Measurements from ENCODE around the gene TOR4A.

The TOR4A gene

DNA sequence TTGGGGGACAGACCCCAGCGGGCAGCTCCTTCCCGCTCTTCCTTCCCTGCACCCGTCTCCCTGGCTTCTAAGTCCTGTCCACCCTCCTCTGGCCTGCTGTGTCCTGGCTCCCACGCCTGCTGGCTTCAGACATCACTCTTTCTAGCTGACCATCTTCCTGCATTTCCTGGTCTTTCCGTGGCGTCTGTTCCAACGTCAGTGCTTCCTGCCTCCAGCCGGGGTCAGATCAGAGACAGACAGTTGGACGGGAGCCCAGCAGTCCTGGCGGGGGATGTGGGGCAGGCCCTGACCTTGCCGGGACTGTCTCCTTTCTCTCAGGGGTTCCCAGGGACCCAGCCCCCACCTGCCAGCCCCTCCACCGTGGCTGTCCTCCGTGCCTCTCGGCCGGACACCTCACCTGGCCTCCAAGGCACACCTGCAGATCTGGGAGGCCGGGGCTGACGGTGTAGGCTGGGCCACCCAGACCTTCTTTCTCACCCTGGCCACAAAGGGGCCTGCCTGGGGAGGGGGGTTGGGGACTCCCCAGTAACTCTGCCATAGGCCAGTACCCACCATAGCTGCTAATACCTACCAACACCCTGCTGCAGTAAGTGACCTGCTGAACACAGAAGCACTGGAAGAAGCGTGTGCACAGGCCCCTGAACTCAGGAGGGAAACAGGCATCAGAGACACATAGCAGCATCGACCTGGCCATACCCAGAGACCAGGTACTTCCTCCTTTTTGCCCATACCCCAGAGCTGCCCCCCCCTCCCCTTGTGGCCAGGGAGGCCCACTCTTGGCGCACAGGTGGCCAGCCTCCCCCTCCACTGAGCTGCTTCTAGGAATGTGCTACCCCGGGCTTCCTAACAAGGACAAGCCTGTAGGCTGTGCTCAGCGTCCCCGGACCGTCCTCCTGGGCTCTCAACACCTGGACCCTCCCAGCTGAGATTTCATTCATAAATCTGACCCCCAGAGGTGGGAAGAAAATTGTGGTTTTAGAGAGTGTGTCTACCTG is 19.4 kb downstream of the TOR4A start:
- DNase-seq: no peak

GRCh38 chr9:137297966-137298365 is 20.4 kb downstream of the TOR4A start:
- no peak for DNase-seq

DNA sequence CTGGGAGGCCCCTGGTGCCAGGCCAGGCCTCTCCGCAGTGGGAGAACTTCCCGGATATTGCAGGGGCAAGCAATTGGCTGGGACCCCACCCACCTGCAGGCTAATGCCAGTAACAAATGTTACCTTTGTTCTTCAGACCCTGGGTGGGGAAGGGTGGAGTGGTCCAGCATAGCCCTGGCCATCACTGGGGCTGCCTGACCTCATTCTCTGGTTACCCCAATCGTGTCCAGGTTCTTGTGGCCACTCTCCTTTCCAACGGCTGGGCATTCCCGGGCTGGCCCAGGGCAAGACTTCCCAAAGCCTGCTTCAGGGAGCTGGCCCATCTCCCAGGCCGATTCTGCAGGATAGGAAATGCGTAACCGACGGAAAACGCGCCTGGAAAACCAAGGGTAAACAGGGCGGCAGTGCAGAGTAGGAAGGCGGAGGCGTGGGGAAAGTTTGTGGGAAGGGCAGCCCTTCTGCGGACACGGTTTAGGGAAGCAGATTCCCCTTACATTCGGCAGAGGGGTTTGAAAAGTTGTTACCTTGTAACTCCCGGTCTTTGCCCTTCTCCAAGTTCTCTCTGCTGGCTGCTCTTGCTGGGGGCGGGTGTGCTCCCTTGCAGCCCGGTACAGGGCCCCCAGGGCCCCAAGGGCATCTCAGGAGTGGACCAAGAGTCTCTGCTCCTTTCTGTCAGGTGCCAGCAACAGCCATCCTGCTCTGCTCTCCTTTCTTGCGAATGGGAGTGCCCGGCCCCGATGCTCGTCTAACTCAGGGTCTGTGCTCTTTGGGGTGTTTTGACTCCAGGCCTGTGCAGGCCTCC is 21.1 kb downstream of the TOR4A start:
- no peak for DNase-seq

DNA sequence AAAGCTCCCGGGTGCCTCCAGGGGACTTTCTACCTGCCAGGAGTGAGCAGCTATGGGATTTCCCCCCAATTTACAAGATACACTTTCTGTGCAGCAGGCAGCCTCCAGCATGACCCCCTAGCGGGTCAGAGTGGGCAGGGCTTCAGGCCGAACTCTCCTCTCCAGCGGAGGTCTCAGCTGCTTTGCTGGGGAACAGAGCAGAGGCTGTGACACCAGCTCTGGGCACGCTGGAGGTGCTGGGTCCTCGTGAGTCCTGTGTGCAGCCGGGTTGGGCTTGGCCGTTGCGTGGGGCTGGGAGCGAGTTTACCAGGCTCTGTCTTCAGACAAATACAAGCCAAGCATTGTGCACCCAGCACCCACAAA is 21.7 kb downstream of the TOR4A start:
- DNase-seq: no peak

GRCh38 chr9:137299938-137300337 is 22.4 kb downstream of the TOR4A start:
- DNase-seq: no peak

- DNase-seq: no peak
Measured at GRCh38 chr9:137300567-137301080, 23.1 kb downstream of the TOR4A start.

DNA sequence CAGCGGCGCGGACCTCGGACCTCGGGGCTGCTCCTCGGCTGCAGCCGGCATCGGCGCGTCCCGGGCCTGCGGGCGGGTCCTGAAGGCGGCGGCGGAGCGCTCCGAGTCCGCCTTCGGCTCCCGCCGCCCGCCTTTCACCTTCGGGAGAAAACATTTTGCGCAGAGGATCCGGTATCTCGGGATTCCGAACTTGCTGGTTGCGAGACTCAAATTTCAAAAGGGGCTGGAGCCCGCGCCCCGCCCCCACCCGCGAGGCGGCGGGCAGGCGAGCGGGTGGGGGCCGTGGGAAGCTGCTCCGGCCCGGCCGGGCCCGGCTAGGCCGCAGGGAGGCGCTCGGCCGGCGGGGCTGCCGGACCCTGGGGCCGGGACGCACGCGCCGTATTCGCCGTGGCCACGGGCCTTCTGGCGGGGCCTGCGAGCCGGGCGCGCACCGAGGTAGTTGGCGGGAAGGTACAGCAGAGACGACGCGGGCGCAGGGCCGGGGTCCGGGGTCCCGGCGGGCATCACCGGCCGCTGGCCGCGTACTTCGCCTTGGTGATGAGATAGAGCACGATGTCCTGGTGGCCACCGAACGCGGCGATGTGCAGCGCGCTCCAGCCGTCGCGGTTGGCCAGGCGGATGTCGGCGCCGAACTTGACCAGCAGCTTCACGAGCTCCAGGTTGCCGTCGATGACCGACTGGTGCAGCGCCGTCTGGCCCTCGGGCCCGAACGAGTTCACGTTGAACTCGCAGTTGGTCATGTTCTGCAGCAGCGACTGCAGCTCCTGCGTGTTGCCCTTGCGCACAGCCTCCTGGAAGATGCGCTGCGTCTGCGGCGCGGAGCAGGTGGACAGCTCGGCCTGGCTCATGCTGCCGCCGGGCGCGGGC is 23.8 kb downstream of the TOR4A start:
- DNase-seq: peak in 1 of 2 donors; percentile 19

DNA sequence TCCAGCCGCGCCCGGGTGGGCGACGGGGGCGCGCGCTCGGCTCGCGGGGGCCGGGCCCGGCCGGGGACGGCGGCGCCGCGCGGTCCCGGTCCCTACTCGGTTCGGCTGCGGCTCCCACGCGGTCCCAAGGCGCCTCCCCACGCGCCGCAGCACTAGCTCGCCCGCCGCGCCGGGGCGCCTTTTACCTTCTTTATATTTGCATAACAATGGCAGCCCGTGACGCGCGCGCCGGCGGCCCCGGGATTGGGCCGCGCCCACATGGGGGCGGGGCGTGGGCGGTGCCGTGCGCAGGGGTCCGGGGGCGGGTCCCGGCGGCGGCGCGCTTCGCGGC is 24.6 kb downstream of the TOR4A start, which contains the start of gene NRARP:
Gene NRARP, minus strand, starts transcription at position 154 of the 331 bp plus-strand sequence. CDS start 343 bp downstream, outside the sequence.
- DNase-seq: peak; percentile 80 to 90

DNA sequence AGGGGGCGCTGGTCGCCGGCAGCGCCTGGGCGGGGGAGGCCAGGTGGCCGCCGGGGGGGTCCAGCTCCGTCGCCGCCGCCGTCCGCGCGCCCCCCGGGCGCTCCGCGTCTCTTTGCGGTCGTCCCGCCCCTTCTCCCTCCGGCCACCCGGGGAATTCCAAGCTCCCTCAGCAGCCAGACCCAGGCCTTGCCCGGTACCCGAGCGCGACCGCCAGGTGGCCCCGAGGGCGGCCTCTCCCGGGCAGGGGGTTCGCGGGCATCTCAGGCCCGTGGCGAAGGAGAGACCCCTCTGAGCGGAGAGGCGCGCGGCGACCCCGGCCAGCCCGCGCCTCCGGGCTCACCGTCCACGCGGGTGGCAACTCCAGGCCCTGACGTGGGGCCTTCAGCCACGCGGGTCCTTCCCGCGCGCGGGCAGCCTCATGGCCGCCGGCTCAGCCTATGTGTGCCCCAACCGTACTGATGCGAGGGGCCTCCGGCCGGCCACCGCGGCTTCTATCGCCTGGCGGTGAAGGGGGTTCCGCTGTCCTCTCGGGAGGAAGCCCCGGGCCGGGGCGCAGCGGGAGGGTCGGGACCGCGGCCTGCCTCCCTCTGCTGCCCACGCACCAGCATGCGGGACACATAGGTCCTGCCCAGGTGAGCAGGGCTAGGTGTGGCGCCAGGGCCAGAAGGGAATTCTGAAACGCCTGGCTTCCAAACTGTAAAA is 25.1 kb downstream of the TOR4A start:
- peak in 1 of 2 donors; percentile 51 for DNase-seq

DNA sequence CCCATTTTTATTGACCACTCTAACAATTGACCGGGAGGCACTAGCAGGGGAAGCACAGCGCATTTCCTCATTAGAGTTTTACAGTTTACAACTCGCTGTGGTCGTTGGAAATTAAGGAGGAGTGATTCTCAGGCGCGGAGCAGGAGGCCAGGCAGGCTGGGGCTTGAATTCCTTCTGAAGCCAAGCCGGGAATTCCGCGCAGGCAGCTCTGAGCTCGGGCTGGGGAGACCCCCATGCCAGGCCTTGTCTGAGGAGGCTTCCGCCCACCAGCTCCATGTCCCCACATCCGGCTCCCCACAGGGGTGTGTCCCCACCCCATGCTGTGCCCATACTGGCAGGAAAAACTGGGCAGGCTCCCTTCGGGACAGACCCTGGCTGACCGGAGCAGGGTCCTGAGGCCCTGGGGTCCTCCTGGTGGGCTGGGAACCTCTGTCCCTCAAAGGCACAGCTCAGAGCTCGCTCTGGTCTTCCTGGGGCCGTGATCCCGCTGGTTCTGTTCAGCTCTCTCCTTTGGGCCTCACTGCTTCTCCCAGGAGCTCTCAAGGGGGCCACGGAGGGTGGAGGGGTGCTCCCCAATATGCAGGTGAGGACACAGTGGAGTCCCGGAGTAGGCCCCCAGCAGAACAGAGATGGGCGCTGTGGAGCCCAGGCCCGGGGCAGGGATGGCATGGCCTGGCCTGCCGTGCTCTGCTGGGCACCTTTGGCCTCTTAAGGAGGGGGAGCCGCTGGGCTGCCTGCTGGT is 25.8 kb downstream of the TOR4A start:
- DNase-seq: no peak

- DNase-seq: no peak
Measured at GRCh38 chr9:137303893-137304382, 26.4 kb downstream of the TOR4A start.

GRCh38 chr9:137304383-137305059 is 27.0 kb downstream of the TOR4A start:
- DNase-seq: no peak

DNA sequence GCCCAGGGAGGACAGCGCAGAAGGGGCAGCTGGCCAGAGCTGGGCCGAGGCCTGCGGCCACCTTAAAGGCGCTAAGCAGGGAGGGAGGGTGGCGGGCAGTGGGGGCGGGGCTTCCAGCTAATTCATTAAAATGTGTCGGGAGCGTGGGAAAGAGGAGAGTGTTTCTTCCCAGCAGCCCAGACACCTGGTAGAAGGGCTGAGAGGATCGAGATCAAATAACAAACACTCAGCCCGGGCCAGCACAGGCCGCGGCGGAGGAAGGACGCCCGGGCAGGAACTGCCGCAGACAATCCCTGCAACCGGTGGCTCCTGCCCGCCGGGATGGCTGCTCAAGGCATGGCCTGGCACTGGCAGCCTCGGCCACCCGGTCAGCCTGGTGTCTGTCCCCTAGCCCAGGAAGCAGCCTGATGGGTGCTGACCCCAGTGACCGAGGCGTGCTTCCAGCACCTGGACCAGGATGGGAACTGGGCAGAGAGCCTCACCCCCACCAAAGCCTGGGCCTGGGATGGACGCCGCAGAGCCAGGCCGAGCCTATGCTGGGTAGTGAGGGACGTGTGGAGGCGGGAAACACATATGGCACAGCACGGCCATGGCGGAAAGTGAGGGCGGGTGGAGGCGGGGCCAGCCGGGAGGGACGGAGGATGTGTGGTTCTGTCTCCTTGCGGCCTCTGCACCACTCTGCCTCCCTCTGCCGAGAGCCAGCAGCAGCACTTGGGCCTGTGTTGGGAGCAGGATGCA is 27.7 kb downstream of the TOR4A start:
- DNase-seq: peak; percentile 43 to 71

DNA sequence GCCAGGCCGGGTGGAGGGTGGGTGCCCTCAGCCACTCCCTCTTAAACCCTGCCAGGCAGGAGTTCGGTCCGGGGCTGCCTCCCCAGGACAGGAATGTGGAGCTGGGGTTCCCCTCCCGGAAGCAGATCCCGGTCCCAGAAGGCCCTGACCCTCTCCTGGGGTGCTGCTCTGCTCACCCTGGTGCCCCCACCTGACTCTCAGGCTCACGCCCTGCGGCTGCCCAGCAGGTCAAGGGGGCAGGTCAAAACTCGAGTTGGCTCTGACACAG is 28.2 kb downstream of the TOR4A start:
- DNase-seq: no peak

- no peak for DNase-seq
Measured at GRCh38 chr9:137306066-137306849, 28.7 kb downstream of the TOR4A start.

DNA sequence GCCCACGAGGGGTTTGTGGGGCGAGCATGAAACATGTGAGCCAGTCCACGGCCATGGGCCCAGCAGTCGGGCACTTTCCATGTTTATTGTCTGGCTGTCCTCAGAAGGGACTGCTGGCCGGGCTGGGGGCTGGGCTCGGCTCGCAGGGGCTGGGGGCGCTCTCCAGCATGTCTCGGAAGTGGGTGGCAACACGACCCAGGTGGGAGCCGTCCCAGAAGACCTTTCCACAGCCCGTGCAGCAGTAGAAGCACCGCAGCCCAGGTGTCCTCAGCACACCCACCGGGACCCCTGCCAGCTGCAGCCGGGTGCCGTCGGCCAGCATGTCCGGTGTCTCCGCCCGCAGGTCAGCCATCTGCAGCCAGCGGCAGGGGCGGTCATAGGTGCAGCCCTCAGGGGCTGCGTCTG is 29.3 kb downstream of the TOR4A start:
- no peak for DNase-seq

- peak in 1 of 2 donors; percentile 32 for DNase-seq
Measured at GRCh38 chr9:137307255-137308056, 29.9 kb downstream of the TOR4A start.

DNA sequence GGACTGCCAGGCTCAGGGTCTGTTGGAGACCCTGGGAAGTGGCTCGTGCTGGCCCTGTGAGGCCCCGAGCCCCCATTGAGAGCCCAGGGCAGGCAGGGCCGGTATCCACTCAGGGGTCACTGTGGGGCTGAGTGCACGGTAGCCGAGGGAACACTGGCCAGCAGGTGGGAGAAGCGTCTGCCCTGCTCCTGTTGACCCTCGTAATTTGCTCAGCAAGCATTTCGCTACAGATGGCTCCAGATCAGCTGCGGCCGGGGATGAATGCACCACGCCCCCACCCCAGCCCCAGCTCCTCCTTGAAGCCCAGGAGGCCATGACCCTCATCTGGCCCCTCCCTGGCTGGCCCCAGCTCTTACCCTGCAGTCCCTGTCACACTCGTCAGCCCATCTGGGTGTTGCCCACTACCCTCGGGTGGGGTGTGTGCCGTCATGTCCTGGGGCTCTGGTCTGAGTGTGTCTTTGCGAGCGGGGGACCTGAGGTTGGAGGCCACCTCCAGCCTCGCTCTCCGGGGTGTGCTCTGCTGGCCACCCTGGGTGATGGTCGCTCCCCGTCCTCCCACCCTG is 30.6 kb downstream of the TOR4A start:
- DNase-seq: no peak
